GM04503 (cell line): ENCODE data around the gene CYP3A5.
"Not testable (repeated sequence)": the region's sequence is repeated elsewhere in the genome, so short reads cannot be mapped to it uniquely, and the experiment has no call there.

Source experiments
- DNase-seq: peaks from one replicate; pipeline ENCODE4 v3.0.0-alpha.2; 2012; ENCODE audit warnings: low read depth

CYP3A5 gene

DNA sequence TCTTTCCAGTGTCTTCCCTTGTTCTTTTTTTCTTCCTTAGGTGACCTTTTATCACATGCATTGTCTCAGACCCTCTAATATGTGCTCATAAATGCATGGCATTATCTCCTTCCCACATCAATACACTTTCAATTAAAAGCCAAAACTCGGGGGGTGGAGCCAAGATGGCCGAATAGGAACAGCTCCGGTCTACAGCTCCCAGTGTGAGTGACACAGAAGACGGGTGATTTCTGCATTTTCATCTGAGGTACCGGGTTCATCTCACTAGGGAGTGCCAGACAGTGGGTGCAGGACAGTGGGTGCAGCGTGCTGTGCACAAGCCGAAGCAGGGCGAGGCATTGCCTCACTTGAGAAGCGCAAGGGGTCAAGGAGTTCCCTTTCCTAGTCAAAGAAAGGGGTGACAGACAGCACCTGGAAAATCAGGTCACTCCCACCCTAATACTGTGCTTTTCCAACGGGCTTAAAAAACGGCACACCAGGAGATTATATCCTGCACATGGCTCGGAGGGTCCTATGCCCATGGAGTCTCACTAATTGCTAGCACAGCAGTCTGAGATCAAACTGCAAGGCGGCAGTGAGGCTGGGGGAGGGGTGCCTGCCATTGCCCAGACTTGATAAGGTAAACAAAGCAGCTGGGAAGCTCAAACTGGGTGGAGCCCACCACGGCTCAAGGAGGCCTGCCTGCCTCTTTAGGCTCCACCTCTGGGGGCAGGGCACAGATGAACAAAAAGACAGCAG, 6.2 kb upstream of the CYP3A5 start:
- DNase-seq = not testable (repeated sequence)

DNA sequence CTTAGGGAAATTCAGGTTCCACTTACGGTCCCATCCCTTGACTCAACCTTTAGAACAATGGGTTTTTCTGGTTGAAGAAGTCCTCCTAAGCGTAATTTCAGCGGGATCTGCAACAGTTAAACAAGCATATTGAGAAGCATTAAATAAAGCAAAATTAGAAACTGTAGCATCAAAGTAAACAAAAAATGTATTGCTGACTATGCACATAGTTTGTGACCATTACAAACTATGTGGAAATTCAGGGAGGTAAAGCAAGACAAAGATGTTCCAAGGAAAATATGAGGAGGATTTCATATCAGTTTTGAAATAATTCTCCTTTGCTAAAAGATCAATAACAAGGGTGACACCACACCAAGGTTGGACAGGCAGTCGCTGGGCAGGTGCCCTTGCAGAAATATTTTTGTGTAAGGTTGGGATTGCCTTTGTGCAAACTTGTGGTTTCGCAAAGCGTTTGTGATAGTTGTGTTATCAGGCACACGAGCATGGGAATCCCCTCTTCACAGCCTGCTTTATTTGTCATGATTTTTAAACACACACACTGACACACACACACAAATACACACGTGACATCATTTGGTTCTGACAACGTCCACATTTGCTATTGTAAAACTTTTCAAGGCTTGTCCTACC, 5.4 kb upstream of the CYP3A5 start:
- no peak for DNase-seq

DNA sequence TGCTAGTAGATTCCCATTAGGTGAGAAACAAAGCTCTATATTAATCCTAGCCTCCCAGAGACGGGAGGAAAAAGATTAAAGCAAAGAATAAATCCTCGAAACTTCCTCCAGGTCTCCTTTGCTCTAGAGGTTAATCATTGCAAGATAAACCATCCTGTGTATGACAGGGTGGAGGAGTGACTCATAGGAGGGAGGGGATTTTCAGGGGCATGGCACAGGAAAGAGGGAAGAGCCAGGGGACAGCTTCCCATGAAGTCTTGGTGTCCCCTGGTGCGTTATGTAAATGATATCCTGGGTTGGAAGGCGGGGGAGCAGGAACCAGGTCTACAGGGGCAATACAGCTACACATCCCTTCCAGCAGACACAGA, 780 bp downstream of the CYP3A5 start:
- DNase-seq = no peak

DNA sequence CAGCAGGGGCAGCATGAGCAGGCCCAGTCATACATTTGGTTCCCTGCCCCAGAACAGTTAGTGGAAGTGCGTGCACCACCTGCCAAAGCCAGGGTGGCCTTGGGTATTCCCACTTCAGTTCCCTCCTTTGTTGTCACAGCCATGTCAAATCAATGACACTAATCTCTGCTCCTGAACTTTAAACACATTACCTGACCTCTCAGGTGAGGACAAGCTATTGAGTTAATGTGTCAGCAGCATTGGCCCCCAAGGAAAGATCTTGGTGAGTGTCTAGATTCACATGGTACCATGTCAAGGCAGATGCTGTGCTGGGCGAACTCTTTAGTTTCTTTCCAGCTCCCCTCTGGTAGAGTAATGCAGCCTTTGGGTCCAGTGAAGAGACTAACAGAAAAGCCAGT, 2.1 kb downstream of the CYP3A5 start:
- DNase-seq = no peak

DNA sequence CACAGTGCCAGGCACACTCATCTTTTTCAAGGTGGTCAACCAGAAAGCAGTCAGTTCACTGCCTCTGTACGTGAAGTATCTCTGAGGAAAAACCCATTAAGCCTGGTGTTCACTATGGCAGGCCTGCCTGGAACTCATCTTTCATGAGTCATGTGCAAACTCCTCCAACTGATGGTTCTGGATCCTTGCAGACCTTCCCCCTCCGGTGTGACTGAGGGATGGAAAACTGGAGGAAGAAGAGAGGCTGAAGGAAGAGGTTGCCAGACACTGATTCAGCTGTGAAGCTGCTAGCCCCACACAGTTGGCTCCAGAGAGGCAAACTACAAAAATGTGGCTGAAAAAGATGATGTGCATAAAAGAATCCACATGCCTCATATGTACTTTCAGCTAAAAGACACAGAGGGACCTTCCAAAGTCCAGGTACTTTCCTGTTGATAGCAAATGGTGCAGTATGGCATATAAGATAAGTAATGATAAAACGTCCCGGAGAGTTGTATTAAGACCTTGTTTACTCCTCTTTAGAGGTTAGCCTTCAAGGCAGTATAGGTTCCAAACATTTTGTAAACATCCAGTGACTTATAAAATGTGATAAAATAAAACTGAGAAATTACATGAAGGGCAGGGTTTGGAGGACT, 2.7 kb downstream of the CYP3A5 start:
- DNase-seq = peak; percentile 3

DNA sequence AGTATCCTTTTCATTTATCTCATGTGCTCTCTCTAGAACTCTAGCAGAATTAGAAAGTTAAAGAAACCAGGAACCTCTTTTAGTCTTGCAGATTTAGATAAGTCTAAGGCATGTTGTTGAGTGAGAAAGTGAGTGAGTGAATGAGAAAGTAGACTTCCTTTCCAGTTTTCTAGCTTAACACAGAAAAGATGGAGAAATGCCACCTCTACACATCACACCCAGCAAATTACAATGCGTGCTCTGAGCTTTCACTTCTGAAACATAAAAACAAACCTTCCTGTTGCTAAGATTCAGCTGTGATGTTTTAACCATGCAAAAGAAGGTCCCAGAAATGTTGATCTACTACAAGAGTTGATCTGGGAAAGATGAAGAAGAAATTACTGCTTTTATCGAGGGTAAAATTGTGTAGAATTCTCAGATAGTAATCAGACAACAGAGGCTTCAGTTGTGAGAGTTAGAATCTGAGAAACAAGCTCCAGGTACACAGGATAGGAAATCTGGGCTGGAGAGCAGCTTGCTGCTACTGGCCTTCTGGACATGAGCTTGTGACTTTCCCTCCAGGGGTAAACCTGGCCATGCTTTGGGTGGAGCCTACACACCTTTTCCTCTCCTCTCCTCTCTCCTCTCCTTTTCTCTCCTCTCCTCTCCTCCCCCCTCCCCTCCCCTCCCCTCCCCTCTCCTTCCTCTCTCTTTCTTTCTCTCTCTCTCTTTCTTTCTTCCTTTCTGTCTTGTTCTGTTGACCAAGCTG, 4.6 kb downstream of the CYP3A5 start:
- DNase-seq = no peak

DNA sequence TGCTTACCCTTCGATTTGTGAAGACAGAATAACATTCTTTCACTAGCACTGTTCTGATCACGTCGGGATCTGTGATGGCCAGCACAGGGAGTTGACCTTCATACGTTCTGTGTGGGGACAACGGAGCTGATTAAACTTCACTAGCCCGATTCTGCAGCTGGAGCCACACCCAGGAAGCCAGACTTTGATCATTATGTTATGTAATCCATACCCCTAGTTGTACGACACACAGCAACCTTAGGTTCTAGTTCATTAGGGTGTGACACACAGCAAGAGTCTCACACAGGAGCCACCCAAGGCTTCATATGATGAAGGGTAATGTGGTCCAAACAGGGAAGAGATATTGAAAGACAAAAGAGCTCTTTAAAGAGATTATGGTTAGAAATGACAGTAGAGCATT, 7.2 kb downstream of the CYP3A5 start:
- DNase-seq = no peak

DNA sequence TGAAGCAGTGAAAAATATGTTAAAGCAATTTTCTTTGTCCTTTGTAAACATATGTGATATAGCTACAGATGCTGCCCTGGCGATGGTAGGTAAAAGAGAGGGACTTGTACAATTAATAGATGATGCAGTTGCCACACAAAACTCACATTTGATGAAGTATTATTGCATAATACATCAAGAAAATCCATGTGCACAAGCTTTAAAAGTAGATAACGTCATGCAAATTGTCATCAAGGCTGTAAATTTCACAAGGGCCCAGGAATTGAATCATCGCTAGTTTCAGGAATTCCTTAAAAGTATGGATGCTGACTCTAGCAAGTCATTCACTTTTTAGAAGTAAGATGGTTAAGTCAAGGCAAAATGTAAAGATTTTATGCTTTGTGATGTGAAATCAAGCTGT, 10.0 kb downstream of the CYP3A5 start:
- peak; percentile 30 for DNase-seq

DNA sequence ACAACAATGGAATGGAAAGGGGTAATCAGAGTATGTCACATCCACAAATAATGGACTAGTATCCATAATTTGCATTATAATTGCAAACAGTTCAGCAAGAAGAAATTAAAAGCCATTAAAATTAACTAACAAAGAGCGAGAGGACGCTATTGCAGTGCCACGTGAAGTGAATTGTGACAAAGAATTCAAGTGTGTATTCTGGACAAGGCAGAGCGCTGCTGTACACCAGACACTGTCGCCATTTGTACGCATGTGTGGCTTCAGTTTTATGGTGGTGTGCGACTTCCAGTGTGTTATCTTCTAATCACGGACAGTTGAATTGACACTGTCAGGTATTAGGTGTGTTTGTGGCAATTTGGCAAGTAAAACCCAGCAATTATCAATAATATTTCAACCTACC, 11.3 kb downstream of the CYP3A5 start:
- DNase-seq = no peak

DNA sequence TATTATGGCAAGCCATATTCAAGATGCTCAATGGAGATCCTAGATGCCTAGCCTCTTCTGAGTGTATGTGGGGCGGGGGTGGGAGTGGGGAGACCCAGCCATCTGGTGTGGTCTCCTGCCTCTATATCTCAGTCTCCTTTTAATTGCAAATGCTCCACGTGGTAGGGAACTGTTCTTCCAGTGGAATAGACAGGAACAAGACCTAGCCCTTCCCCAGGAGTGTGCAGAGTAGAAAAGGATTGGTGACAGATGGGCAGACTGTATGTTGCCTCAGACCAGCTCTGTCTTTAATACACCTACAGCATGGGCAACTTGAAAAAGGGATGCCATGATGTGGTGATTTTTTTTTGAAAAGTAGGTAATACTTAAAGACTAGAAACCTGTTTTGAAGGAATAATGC, 12.6 kb downstream of the CYP3A5 start:
- DNase-seq = no peak

DNA sequence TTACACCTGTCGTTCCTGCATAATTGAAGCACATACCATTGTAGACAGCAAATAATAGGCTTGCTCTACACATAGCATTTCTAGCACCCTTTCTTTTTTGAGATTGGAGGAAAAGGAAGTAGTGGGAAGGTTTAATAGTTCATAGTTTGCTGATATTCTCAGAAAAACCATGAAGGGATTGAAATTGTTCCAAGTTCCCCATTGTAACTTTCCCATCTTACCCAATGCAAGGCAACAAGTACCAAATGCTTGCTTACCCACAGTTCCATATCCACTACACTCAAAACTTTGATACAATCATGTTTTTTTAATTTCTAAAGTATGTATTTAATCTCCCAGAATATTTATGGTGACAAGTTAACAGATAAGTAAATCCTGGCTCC, 13.8 kb downstream of the CYP3A5 start:
- no peak for DNase-seq

DNA sequence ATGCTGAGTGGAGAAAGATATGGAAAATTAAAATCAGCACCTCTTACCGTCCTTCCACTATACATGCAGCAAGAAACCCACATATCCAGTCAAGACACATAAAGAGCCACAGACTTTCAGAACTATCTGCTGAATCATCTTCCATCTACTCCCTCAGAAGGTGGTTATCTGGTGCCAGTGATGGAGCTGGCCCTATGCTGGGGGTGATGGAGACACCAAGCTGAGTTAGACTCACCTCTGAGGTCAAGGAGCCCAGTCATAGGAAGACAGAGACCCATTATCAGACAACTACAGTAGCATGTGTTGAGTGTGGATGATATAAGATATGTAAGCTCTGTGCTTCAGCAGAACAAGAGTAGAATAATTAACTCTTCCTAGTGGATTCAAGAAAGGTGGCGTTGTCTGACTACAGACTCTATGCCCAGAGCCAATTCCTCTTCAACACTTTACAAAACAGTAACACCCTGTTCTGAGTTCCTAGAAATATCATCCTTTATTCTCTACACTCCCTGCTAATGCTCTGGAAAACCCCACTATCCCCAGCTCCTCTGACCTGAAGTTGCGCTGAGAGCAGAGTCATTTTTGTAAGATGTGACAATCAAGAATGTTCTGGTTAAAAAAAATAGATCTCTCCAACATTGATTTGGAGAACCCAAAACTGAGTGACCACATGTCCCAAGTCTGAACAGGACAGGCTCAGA, 14.3 kb downstream of the CYP3A5 start:
- no peak for DNase-seq

DNA sequence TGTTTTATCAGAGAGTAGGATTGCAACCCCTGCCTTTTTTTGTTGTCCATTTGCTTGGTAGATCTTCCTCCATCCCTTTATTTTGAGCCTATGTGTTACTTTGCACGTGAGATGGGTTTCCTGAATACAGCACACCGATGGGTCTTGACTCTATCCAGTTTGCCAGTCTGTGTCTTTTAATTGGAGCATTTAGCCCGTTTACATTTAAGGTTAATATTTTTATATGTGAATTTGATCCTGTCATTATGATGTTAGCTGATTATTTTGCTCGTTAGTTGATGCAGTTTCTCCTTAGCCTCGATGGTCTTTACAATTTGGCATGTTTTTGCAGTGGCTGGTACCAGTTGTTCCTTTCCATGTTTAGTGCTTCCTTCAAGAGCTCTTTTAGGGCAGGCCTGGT, 21.9 kb downstream of the CYP3A5 start:
- DNase-seq = not testable (repeated sequence)

DNA sequence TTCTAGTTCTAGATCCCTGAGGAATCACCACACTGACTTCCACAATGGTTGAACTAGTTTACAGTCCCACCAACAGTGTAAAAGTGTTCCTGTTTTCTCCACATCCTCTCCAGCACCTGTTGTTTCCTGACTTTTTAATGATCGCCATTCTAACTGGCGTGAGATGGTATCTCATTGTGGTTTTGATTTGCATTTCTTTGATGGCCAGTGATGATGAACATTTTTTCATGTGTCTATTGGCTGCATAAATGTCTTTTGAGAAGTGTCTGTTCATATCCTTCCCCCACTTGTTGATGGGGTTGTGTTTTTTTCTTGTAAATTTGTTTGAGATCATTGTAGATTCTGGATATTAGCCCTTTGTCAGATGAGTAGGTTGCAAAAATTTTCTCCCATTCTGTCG, 25.2 kb downstream of the CYP3A5 start:
- not testable (repeated sequence) for DNase-seq

DNA sequence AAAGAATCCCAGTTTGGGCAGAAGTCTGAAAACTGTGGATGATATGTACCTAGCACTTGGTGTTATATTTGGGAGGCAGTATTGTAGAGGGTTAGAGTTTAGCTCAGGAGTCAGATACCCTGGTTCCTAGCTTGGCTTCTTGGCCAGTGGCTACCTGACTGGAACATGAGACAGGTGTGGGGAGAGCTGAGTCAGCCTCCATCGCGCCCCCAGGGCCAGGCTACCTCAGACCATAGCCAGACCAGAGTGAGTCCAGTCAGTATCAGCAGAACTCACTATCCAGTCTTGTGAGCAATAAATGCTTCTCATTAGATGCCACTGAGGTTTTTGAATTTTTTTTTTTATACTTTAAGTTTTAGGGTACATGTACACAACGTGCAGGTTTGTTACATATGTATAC, 26.0 kb downstream of the CYP3A5 start:
- no peak for DNase-seq

DNA sequence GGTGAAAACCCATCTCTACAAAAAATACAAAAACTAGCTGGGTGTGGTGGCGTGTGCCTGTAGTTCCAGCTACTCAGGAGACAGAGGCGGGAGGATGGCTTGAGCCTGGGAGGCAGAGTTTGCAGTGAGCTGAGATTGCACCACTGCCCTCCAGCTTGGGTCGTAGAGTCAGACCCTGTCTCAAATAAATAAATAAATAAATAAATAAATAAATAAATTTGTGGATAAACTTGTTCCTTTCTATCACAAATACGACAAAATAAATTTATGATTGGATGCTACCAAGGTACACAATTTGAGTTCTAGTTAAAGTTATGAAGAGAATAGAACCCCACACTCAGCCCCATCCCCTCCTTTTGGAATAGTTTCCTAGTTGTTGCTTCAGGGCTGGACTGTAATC, 26.5 kb downstream of the CYP3A5 start:
- not testable (repeated sequence) for DNase-seq

DNA sequence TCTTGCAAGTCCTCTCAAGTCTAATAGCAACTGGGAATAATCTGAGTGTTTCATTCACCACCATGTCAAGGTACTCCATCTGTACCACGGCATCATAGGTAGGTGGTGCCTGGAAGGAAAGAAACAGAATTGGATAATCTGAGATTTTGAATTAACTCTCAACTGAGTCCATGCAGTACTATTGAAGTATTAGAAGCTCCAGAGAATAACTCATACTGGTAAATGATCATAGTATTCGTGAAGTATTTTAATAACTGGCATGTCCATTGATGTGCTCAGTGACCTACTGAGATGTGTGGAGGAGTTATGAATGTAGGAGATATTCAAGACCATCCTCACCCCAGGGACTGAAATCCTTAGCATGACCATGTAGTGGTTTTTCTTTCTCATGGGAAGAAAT, 27.1 kb downstream of the CYP3A5 start:
- no peak for DNase-seq

DNA sequence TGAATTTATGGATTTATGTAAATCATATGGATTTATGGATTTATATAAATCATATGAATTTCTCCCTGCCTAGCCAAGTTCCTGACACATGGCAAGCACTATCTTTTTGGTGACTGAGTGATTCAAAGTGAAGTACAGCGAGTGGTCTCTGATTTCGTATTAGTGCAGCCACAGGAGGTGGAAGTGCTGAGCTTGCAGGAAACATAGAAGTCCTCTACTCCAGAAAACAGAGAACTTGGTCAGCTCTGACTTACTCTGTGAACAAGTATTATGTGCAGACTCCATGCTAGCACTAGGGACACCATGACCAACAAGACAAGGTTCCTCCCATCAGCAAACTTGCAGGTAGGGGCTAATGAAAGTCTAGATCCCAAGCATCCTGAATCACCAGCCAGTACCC, 28.5 kb downstream of the CYP3A5 start:
- no peak for DNase-seq

DNA sequence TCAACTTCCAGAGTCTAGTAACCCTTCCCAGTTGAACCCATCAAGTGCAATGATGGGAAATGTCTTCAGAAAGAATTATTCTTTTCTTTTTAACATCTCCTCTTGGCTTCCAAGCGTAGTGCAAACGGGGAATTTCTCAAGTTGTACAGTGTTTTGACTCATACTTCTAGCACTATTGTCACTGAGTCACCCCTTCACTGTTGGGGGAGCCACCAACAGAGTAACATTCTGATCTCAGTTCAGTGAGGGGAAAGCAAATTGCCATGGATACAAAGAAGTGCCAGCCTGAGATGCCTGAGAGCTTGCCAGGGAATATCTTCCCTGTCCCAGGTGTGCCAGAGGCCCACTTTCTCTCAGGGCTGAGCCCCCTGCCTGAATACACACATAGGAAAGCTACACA, 31.0 kb downstream of the CYP3A5 start:
- DNase-seq = no peak

DNA sequence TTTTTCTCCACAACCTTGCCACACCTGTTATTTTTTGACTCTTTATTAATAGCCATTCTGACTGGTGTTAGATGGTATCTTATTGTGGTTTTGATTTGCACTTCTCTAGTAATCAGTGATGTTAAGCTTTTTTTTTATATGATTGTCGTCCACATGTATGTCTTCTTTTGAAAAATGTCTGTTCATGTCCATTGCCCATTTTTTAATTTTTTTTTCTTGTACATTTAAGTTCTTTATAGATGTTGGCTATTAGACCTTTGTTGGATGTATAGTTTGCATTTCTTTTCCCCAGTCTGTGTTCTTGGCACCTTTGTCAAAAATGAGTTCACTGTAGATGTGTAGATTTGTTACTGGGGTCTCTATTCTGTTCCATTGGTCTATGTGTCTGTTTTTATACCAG, 34.2 kb downstream of the CYP3A5 start:
- DNase-seq = no peak

DNA sequence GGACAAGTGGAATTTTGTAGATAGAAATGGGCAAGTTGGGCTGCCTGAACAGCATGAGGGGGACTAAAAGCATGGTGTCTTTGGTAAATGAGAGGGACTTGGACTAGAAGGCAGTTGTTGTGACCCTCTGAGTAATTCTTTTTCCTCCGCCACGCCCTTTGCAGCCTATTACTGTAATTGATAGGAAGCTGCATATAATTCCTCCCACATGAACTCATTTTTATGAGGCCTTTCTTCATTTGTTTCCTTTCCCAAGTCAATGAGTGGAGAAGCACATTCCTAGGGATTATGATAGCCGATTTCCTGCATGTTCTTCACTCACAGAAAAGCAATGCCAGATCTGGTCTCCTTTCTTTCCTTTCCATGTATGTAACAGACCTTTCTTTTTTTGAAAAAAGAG, 35.4 kb downstream of the CYP3A5 start:
- DNase-seq = peak; percentile 28

DNA sequence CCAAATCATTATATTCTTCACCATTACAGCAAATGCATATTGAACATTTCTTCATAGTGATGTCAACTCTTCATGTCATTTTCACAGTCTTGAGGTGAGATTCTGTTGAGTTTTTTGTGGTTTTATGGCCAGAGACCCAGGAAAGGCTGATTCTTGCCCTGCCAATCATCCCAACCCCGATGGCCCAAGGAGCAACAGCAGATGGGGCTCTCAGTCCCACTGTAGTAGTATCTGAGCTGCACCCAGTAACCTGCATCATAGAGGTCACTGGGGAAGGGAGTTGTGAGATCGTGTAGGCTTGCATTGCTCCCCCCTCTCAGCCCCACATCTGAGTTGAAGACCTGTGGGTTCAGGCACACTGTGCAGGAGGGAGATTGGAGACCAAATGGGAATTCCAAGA, 36.3 kb downstream of the CYP3A5 start:
- no peak for DNase-seq
